22Rv1 (cell line): Measurements from ENCODE around the gene MAEA.

Source experiments
- ZFX ChIP-seq: fragments of 450-650 bp; IDR thresholded peaks from 2 replicates; pipeline ENCODE4 v1.6.1; 2017; ENCODE audit warnings: antibody characterized with exemption, borderline replicate concordance
- TF ChIP-seq, protein P1 (sequence below): fragments of 450-650 bp; IDR thresholded peaks from 2 replicates; pipeline ENCODE4 v1.5.1; 2017; ENCODE audit warnings: mild to moderate bottlenecking

DNA sequence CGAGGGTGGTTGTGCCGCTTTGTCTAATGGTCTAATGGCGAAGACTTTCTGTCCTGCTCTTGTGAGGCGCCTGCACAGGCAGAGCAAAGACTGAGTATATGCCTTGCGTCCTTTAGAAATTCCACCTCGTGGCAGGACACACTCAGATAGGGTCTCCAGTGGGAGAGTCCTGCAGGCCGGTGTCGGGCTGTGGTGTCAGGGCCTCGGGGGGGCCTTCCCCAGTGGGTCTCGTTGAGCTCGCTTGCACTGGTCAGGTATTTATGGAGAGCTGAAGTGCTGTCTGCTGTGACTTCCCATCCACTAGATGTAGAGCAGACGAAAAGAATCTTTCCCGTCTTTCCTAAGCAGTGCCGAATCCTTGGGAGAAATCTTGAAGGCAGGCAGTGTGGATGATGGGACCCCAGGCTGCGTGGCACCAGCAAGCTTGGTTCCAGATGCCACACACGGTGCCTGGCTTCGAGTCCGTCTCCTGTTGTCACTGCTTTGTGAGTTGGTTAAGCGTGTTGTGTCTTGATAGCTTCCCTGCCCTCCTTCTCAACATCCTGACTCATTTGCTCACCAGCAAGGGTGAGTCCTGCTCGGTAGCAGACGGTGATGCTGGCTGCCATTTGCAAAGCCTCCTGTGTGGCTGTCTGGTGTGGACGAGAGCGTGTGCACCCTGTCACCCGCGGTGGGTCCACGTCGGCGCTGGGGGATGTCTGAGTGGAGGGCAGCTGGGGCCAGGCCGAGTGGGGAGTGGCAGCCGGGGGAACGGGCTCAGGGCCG is 20.5 kb downstream of the MAEA start:
- TF ChIP-seq, protein P1, sequence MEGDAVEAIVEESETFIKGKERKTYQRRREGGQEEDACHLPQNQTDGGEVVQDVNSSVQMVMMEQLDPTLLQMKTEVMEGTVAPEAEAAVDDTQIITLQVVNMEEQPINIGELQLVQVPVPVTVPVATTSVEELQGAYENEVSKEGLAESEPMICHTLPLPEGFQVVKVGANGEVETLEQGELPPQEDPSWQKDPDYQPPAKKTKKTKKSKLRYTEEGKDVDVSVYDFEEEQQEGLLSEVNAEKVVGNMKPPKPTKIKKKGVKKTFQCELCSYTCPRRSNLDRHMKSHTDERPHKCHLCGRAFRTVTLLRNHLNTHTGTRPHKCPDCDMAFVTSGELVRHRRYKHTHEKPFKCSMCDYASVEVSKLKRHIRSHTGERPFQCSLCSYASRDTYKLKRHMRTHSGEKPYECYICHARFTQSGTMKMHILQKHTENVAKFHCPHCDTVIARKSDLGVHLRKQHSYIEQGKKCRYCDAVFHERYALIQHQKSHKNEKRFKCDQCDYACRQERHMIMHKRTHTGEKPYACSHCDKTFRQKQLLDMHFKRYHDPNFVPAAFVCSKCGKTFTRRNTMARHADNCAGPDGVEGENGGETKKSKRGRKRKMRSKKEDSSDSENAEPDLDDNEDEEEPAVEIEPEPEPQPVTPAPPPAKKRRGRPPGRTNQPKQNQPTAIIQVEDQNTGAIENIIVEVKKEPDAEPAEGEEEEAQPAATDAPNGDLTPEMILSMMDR, result no peak
- TF ChIP-seq ZFX, result no peak
